LNCaP clone FGC (cell line): ENCODE results near the gene HEPACAM2.

Source experiments
- DNase-seq: peaks from one replicate; pipeline ENCODE4 v3.0.0-alpha.2; 2011; ENCODE audit warnings: low read depth
- H3K4me3 ChIP-seq: 2 replicates; pipeline ENCODE4 v1.5.1; 2011; ENCODE audit warnings: mild to moderate bottlenecking, low read depth, low read length, control low read depth
- TF ChIP-seq, protein P1 (sequence below): IDR thresholded peaks from 2 replicates; pipeline ENCODE4 v1.5.1; 2012; ENCODE audit warnings: mild to moderate bottlenecking; ENCODE audit not compliant: control insufficient read depth, insufficient read depth; ENCODE audit errors: extremely low read depth

HEPACAM2 gene

DNA sequence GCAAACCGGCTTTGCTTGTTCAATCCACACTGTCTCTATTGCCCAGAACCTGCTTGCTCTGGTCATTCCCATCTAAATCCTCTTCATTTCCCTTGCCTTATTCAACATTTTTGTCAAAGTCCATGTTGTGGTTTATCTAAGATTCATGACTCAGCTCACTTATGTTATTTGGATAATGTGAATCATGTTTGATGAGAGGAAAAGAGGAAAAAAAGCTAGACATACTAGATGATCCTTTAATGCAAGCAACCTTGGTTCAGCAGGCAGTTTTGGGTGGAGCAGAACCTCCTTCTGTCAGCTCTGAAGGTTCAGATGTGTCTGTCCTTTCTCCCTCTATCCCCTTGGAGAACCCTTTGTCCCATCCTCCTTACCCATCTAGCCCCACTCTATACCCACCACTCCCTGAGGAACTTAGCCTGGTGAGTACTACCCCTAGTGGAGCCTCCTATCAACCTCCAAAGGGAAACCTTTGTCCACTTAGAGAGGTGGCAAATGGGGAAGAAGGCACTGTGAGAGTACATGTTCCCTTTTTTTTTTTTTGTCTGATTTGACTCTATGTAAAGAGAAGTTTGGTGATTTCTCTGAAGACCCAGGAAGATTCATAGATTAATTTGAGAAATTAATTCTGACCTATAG lies 76.0 kb downstream of the HEPACAM2 start:
- no peak overlapping the region for H3K4me3 ChIP-seq
- TF ChIP-seq, protein P1, sequence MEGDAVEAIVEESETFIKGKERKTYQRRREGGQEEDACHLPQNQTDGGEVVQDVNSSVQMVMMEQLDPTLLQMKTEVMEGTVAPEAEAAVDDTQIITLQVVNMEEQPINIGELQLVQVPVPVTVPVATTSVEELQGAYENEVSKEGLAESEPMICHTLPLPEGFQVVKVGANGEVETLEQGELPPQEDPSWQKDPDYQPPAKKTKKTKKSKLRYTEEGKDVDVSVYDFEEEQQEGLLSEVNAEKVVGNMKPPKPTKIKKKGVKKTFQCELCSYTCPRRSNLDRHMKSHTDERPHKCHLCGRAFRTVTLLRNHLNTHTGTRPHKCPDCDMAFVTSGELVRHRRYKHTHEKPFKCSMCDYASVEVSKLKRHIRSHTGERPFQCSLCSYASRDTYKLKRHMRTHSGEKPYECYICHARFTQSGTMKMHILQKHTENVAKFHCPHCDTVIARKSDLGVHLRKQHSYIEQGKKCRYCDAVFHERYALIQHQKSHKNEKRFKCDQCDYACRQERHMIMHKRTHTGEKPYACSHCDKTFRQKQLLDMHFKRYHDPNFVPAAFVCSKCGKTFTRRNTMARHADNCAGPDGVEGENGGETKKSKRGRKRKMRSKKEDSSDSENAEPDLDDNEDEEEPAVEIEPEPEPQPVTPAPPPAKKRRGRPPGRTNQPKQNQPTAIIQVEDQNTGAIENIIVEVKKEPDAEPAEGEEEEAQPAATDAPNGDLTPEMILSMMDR = no peak
- DNase-seq = no peak

DNA sequence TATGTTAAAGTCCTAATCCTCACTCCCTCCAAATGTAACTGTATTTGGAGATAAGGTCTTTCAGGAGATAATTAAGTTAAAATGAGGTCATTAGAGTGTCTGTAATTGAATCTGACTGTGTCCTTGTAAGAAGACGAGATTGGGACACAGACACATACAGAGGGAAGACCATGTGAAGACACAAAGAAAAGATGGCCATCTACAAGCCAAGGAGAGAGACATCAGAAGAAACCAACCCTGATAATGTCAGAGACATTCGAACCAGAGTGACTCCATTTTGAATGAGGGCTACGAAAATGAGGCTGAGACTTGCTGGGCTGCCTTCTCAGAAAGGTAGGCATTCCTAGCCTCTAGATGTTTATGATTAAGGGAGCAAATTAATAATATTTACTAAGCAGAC lies 77.5 kb downstream of the HEPACAM2 start:
- TF ChIP-seq, protein P1 = no peak
- DNase-seq = no peak
- no peak overlapping the region for H3K4me3 ChIP-seq

DNA sequence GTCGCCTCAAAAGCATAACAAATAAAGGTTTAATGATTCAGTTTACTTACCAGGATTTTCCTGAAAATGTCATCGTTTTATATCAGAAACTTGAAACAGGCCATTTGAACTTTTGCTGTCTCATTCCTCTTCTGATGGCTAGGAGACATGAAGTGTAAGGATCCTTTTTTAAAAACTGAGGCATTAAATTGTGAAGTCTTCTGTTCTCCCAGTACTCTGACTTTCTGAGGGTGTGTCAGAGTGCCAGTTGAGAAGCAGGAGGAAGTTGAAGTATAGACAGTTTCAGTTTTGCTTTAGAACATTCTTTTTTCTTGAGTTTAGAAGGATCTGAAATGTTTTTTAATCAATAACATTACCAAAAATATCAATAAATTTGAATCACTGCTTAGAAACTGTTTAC lies 78.1 kb downstream of the HEPACAM2 start, which contains the start of gene SAMD9L:
TSS of gene SAMD9L (minus strand) at position 242 of the 400 bp plus-strand sequence. CDS start 12,414 bp downstream, outside the sequence.
- H3K4me3 ChIP-seq = 0 out of 2 replicates have a peak within 1 kb of the TSS, but pooled peaks have one; percentile 8
- no peak for DNase-seq

DNA sequence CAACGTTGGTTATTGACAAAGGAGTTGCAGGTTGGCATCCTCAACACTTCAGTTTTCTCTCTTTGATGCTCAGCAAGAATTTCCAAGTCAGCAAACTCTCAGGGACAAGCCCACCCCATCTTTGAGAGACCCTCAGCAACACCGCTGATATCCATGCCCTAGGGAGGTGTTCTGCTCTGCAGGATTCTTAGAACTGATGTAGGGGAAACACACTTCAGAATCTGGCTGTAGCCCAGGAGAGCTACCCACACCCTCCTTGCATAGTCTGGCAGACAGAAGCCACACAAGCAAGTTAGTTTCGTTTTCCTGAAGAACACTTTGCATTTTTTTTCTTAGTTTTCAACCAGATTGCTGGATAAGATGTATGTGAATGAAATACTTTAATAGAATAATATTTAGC lies 78.9 kb downstream of the HEPACAM2 start:
- H3K4me3 ChIP-seq = 0 out of 2 replicates have a peak overlapping the region, but pooled peaks have one; percentile 8
- DNase-seq = no peak

More for the DNA sequence above, 78.1 kb downstream of the HEPACAM2 start, which contains the start of gene SAMD9L:
- TF ChIP-seq, protein P1 = no peak

DNA sequence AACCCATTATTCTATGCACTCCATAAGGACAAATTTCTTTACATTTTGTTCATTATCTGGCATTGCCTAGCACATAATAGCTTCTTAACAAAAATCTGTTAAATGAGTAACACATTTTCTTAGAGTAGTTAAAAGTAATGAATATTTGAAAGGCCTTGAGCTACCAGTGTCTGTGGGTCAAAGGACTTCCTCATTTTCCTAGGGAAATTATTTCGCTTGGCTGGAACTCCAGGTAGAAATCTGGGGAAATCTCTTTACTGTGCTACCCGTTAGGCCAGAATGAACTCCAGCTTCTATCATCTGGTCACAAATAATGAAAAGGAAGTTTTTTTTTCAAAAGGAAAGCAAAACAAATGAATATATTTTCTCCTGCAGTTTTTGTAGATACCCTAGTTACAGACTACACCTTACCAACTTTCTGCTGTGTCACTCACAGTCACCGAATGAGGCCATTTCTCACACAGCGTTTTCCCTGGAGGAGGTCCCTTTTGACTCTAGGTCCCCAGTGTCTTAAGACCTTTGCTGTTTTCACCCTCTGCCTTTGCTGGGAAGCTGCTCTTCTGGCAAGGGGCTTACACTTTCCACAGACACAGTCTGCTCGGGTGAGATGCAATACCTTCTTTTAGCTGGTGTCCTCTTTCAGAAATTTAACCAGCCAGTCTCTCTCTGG lies 79.7 kb downstream of the HEPACAM2 start:
- no peak overlapping the region for H3K4me3 ChIP-seq
- TF ChIP-seq, protein P1 = no peak
- DNase-seq = no peak

More for the DNA sequence above, 78.9 kb downstream of the HEPACAM2 start:
- TF ChIP-seq, protein P1 = no peak

DNA sequence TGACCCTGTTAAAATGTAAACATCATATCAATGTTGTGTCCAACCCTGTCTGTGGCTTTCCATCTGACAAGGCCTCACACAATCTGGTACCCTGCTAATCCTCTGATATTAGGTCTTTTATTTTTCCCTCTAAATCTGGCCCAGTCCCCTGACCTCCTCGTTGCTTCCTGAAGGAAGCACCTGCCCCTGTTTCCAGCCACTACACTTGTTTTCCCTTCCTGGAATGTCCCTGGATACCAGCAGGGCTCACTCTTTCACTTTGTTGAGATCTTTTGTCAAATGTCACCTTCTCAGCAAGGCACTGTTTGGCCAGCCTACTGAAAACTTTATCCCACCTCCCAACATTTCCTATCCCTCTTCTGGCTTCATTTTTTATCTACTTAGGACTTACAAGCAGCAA lies 80.2 kb downstream of the HEPACAM2 start:
- H3K4me3 ChIP-seq = no peak overlapping the region
- no peak for DNase-seq
- TF ChIP-seq, protein P1 = no peak
